Measurements from ENCODE around the gene DNAJC22.

DNA sequence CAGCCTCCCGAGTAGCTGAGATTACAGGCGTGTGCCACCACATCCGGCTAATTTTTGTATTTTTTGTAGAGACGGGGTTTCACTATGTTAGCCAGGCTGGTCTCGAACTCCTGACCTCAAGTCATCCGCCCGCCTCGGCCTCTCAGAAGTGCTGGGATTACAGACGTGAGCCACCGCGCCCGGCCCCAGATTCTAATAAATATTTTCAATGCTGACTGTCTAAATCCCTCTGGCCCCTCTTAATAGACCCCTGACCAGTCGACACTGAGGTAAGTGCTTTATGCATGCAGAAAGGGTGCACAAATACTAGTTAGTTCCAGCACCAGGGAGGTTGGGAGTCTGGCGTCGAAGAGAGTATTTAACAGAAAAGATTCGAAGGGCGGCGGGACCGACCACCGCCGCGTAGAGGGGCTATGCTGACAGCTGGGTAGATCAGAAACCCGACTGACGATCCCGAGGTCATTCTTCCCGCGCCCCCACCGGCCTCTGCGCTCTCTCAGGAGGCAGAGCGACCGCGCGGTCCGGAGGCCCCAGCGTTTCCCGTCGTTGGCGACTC lies 19.5 kb downstream of the DNAJC22 start:
- no peak for TF ChIP-seq POLR2A (conservative IDR thresholded peaks at IDR 0.05)
- TF ChIP-seq, protein P1, sequence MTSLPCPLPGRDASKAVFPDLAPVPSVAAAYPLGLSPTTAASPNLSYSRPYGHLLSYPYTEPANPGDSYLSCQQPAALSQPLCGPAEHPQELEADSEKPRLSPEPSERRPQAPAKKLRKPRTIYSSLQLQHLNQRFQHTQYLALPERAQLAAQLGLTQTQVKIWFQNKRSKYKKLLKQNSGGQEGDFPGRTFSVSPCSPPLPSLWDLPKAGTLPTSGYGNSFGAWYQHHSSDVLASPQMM (CRISPR knock-in tag; IDR thresholded peaks at IDR 0.05), result no peak
- TF ChIP-seq ELK1 (CRISPR knock-in tag; IDR thresholded peaks at IDR 0.05), result no peak
- no peak for TF ChIP-seq FOXA3 (CRISPR knock-in tag; conservative IDR thresholded peaks at IDR 0.05 in 1 of 2, IDR thresholded peaks at IDR 0.05 in 1 of 2)
- TF ChIP-seq, protein P2, sequence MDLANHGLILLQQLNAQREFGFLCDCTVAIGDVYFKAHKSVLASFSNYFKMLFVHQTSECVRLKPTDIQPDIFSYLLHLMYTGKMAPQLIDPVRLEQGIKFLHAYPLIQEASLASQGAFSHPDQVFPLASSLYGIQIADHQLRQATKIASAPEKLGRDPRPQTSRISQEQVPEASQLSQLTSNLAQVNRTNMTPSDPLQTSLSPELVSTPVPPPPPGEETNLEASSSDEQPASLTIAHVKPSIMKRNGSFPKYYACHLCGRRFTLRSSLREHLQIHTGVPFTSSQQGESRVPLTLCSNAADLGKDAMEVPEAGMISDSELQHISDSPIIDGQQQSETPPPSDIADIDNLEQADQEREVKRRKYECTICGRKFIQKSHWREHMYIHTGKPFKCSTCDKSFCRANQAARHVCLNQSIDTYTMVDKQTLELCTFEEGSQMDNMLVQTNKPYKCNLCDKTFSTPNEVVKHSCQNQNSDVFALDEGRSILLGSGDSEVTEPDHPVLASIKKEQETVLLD (IDR thresholded peaks at IDR 0.05), result no peak
- TF ChIP-seq ZNF253 (CRISPR knock-in tag; conservative IDR thresholded peaks at IDR 0.05), result no peak
- TF ChIP-seq, protein P3, sequence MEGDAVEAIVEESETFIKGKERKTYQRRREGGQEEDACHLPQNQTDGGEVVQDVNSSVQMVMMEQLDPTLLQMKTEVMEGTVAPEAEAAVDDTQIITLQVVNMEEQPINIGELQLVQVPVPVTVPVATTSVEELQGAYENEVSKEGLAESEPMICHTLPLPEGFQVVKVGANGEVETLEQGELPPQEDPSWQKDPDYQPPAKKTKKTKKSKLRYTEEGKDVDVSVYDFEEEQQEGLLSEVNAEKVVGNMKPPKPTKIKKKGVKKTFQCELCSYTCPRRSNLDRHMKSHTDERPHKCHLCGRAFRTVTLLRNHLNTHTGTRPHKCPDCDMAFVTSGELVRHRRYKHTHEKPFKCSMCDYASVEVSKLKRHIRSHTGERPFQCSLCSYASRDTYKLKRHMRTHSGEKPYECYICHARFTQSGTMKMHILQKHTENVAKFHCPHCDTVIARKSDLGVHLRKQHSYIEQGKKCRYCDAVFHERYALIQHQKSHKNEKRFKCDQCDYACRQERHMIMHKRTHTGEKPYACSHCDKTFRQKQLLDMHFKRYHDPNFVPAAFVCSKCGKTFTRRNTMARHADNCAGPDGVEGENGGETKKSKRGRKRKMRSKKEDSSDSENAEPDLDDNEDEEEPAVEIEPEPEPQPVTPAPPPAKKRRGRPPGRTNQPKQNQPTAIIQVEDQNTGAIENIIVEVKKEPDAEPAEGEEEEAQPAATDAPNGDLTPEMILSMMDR (IDR thresholded peaks at IDR 0.05 in 2 of 3, conservative IDR thresholded peaks at IDR 0.05 in 1 of 3; ENCODE audit: insufficient read depth in 2 of 3, low read depth in 1 of 3, low read length in 3 of 3), result no peak
- no peak for TF ChIP-seq NR1H2 (CRISPR knock-in tag; IDR thresholded peaks at IDR 0.05)
- TF ChIP-seq, protein P4, sequence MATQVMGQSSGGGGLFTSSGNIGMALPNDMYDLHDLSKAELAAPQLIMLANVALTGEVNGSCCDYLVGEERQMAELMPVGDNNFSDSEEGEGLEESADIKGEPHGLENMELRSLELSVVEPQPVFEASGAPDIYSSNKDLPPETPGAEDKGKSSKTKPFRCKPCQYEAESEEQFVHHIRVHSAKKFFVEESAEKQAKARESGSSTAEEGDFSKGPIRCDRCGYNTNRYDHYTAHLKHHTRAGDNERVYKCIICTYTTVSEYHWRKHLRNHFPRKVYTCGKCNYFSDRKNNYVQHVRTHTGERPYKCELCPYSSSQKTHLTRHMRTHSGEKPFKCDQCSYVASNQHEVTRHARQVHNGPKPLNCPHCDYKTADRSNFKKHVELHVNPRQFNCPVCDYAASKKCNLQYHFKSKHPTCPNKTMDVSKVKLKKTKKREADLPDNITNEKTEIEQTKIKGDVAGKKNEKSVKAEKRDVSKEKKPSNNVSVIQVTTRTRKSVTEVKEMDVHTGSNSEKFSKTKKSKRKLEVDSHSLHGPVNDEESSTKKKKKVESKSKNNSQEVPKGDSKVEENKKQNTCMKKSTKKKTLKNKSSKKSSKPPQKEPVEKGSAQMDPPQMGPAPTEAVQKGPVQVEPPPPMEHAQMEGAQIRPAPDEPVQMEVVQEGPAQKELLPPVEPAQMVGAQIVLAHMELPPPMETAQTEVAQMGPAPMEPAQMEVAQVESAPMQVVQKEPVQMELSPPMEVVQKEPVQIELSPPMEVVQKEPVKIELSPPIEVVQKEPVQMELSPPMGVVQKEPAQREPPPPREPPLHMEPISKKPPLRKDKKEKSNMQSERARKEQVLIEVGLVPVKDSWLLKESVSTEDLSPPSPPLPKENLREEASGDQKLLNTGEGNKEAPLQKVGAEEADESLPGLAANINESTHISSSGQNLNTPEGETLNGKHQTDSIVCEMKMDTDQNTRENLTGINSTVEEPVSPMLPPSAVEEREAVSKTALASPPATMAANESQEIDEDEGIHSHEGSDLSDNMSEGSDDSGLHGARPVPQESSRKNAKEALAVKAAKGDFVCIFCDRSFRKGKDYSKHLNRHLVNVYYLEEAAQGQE (IDR thresholded peaks at IDR 0.05; ENCODE audit: borderline replicate concordance), result no peak
- TF ChIP-seq, protein P4 (CRISPR knock-in tag; IDR thresholded peaks at IDR 0.05; ENCODE audit: low read depth), result no peak
- TF ChIP-seq ZNF408 (CRISPR knock-in tag; IDR thresholded peaks at IDR 0.05; ENCODE audit: low read depth), result no peak
